H1 (cell line): ENCODE measurements around the gene TRMT2B.

ENCODE experiments used
- GABPA ChIP-seq: IDR thresholded peaks from 2 replicates; pipeline ENCODE4 v1.6.1; 2011; ENCODE audit warnings: mild to moderate bottlenecking, low read length, moderate library complexity, borderline replicate concordance; ENCODE audit not compliant: insufficient read depth
- KDM5A ChIP-seq: fragments of 200-600 bp; IDR thresholded peaks from 2 replicates; pipeline ENCODE4 v1.7.1; 2012; ENCODE audit warnings: mild to moderate bottlenecking, low read length, inconsistent platforms, mixed read lengths
- NRF1 ChIP-seq: IDR thresholded peaks from 2 replicates; pipeline ENCODE4 v1.6.1; 2011; ENCODE audit warnings: mild to moderate bottlenecking, low read depth, low read length, improper control_type of control experiment
- TF ChIP-seq, protein P1 (sequence below), 3 experiments: IDR thresholded peaks; 1 replicate in 2 of 3; 2 replicates in 1 of 3; pipeline versions ENCODE4 v1.5.1 to v1.6.1; 2011; ENCODE audit warnings: low read length in 3 of 3, mild to moderate bottlenecking in 3 of 3, inconsistent platforms in 2 of 3, low read depth in 1 of 3, moderate library complexity in 1 of 3; ENCODE audit not compliant: insufficient read depth in 1 of 3; ENCODE audit errors: control extremely low read depth in 1 of 3

DNA sequence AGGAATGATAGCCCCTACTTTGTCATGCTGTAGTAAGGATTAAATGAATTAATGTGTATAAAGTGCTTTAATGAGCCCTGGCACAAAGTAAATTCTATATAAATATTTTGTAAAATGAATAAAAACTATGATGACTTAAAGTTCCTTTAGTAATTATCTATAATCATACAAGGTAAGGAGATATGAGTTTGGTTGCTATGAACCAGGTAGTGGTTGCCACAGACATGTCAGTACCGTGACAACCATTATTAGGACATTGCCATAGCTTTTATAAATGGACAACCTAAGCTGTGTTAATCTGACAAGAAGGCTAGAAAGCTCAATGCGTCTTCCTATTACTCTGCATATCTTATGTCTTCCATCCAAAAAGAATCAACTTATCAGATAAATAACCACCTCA lies 82.5 kb downstream of the TRMT2B start, which contains the start of gene ARL13A:
- no peak for TF ChIP-seq KDM5A
- TF ChIP-seq, protein P1, sequence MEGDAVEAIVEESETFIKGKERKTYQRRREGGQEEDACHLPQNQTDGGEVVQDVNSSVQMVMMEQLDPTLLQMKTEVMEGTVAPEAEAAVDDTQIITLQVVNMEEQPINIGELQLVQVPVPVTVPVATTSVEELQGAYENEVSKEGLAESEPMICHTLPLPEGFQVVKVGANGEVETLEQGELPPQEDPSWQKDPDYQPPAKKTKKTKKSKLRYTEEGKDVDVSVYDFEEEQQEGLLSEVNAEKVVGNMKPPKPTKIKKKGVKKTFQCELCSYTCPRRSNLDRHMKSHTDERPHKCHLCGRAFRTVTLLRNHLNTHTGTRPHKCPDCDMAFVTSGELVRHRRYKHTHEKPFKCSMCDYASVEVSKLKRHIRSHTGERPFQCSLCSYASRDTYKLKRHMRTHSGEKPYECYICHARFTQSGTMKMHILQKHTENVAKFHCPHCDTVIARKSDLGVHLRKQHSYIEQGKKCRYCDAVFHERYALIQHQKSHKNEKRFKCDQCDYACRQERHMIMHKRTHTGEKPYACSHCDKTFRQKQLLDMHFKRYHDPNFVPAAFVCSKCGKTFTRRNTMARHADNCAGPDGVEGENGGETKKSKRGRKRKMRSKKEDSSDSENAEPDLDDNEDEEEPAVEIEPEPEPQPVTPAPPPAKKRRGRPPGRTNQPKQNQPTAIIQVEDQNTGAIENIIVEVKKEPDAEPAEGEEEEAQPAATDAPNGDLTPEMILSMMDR (IDR thresholded peaks at IDR 0.05; ENCODE audit: control extremely low read depth in 1 of 3, insufficient read depth in 1 of 3, low read depth in 1 of 3, low read length in 3 of 3) = no peak
- TF ChIP-seq NRF1 = no peak
- no peak for TF ChIP-seq GABPA
